GM10847 (cell line): Measurements from ENCODE around the gene PLCH2.

Source experiments
- POLR2A ChIP-seq: IDR thresholded peaks from 2 replicates; pipeline ENCODE4 v1.6.1; 2011; ENCODE audit not compliant: insufficient read length; ENCODE audit errors: extremely low read depth

PLCH2 gene

DNA sequence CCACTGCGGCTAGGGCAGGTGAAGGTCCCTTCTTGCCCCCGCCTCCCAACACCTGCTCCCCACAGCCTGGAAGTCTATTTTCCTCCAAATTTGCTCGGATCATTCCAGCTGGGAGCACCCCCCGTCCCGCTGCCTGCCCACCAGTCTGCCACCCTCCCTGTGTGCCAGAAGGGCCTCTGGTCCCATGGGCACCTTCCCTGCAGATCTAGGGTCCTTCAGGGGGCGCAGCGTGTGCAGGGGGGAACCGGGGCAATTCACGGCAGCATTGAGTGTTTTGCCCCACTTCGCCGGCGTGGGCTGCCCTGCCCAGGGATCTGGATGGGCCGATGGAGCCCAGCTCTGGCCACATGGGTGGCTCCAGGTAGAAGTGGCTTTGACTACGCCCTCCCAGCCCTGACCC, 37.4 kb upstream of the PLCH2 start:
- no peak for TF ChIP-seq POLR2A

DNA sequence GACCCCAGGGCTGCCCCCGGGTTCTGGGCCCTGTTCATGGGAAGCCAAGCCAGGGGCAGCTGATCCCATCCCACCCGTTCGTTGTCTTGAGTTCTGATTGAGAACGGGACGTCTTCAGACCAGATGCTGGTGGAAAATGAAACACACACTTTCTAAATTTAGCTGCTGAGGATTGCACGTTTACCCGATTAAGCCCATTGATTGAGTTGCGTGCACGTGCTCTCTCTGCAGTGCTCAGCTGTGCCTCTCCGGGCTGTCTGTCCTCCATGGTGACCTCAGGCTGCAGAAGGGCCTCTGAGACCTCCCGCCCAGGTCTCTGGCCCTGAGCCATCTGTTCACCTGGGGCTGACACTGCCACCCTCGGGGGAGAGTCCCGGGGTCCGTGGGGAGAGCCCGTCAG, 36.7 kb upstream of the PLCH2 start:
- TF ChIP-seq POLR2A: no peak

DNA sequence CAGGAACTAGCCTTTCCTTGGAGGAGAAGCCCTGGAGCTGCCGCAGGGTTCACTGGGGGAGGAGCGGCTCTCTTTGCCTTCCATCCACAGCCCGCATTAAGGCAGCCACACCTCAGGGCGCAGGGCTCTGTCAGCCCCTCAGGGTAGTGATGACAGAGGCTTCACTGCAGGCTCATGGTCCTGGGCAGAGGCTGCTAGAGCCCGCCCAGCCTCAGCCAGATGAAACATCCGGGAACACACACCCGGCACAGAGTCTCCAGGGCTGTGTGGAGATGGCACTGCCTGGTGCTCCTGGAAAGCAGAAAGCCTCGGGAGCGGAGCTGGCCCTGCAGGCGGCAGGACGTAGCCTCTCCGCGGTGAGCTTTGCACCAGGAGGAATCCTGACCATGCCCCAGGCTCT, 34.3 kb upstream of the PLCH2 start:
- no peak for TF ChIP-seq POLR2A

DNA sequence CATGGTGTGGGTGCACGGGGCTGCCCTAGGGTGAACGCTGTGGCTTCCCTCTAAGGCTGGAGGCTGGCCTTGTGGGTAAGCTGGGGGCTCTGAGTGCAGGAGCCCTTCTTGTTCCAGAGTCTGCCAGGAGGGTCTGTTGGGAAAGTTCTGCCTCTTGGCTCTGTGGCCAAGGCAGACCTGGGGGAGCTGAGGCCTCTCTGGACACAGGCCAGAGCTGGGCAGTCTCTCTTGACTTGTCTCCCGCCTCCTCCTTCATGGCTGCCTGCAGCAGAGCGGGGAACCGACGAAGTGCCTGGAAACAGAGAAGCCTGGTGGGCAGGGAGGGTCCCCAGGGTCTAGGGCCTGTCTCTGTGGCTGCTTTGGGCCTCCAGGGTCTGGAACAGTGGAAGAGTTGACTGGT, 33.4 kb upstream of the PLCH2 start:
- TF ChIP-seq POLR2A: no peak

DNA sequence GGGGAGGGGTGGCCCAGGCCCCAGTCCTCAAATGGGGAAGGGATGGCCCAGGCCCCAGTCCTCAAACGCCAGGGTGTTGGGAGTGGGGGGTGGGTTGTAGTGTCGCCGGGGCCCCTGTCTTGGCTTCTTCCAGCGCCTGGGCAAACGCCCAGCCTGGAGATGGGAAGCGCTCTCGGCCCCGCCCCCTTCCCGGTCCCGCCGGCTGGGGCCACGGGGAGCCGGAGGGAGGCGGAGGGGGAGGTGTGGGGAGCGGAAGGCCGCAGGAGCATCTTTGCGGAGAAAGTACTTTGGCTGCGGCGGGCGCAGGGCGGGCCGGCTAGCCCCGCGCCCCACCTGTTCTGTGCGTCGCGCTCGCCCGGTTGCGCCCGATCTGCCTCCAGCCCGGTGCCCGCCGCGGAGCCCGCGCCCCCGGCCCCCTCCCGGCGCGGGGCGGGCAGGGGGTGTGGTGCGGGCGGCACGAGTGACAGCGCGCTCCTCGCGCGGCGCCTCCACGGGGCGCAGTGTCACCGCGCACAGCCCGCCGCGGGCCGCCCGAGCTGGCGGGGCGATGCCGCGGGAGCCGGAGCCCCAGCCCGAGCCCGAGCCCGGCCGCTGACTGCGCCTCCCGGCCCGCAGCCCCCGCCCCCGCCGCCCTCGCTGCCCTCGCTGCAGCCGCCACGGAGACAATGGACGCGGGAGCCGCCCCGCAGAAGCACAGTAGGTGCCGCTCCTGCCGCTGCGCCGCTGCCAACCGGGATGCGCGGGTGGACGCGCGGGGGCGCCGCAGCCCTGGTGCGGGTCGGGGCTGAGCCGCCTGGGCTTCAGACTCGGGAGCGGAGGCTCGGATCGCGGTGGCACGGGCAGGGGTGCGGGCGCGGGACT, 32.6 kb upstream of the PLCH2 start:
- no peak for TF ChIP-seq POLR2A

DNA sequence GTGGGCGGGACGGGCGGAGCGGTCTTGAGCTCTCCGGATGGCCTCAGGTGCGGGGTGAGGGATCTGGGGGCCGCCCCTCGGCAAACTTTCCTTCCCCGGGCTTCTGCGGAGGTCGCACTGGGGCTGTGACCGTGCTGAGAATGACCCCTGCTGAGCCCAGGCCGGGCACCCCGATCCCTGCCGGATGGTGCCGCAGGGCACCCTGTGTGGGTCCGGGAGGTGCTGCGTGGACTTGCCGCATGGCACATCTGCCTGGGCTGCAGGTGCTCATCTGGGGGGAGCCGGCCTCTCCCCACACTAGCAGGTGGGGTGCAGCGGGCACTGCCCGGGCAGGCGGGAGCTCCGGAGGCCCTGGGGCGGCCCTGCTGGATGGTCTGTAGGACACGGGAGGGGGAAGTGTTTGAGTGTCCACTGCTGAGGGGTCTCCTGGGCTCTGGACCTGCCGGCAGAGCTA, 31.9 kb upstream of the PLCH2 start:
- no peak for TF ChIP-seq POLR2A

DNA sequence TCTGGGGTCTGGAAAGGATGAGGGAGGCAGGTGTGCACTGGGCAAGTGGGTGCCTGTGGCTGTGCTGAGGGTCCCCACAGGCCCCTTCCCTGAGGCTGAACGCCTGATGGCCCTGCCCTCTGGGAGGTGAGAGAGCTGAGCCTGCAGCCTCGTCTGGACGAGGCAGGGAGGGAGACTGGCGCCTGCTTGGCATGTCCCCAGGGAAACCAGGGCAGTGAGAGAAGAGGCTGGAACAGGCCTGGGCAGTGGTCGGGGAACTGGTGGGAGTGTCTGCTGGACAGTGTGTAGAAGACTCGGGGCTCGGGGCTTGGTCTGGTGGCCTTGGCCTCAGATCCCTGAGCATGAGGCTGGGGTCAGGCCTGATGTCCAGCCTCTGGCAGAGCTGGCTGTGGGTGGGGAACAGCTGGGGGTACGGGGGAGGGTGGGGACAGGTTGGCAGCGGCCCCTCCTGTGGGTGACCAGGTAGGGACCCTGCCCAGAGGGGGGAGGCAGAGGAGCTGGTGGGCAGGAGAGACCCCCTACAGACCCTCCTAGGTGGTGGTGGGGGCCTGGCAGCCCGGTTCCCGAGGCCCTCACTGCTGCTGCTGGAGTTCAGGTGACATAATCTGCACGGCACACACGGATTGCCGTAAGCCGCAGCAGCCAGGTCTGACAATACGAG, 30.8 kb upstream of the PLCH2 start:
- TF ChIP-seq POLR2A: no peak

DNA sequence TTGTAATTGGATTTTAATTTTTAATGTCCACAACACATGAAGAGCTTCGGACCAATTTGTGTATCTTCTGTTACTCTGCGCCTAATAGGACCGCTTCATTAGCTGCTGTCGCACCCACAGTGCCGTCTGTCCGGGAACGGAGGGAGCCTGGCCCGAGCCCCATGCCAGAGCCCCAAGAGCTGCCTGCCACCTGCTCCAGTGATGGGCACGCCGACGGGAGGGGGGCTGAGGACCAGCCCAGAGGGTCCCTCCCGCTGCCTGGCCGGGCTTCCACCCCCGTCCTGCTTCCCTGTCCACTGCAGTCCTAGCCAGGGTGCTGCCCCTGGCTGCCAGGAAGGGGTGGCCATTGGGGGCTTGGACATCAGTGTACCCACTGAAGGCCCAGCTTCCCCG, 30.3 kb upstream of the PLCH2 start:
- TF ChIP-seq POLR2A: no peak

DNA sequence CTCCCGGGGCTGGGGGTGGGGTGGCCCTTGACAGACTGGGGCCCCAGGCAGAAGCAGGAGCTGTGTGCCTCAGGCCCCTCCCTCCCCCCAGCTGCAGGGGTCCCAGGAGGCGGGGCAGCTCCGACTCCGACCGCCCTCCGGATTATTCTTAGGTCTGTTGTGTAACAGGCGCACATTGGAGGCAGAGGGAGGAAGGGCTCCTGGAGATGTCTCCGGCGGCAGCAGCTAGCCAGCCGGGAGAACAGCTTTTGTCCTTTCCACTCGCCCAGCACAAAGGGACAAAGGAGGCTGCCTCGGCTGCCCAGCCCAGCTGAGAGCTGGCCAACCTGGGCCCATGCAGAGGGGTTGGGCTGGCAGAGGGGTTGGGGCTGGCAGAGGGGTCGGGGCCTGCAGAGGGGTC, 29.7 kb upstream of the PLCH2 start:
- no peak for TF ChIP-seq POLR2A

DNA sequence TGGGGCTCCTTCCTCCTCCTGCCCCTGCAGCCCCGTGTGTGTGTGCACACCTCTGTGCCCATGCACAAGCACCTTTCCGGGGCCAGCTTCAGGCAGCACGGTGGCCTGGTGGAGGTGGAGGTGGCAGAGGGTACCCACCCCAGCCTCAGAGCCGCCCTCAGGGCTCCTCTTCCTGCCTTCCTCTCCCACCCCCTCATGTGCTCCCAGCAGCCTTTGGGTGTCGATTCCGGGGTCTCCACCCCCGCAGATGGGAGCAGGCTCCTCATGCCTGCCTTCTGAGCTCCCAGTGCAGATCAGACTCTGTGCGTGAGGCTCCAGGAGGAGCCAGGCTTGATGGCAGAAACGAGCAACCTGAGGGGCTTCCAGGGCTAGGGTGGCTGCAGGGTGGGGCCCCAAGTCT, 29.2 kb upstream of the PLCH2 start:
- no peak for TF ChIP-seq POLR2A

DNA sequence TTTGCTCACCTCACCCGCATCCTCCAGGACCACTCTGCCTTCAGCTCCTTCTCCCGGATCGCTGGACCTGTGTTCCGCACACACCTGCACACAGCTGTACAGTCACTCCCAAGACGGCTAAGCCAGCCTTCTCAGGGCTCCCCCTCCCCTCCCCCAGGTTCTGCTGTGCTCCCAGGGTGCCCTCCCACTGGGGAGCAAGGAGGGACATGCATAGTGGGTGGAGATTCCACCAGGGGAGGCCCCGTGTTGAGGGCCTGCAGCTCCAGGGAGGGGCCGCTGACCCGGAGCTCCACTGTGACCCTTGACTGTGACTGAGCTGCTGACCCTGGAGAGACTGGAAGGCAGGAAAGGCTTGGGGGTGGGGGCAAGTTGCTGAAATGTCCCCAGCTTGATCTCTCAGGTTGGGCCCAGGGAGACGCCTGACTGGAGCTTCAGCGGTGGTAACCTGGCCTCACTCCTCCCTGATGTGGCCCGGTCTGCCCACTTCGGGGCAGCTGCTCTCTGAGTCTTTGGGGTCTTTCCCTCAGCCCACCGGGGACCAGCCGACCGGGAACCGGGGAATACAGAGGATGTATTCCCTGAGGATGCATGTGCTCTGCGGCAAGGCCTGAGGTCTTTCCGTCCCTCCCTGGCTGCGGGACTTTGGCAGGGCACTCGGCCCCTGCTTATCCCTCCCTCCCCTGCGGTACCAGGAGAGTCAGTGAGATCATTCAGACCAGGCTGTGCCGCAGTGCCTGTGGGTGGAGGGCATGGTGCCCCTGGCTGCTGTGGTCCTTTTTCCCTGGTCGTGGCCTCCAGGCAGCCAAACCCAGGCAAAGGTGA, 28.6 kb upstream of the PLCH2 start:
- no peak for TF ChIP-seq POLR2A

DNA sequence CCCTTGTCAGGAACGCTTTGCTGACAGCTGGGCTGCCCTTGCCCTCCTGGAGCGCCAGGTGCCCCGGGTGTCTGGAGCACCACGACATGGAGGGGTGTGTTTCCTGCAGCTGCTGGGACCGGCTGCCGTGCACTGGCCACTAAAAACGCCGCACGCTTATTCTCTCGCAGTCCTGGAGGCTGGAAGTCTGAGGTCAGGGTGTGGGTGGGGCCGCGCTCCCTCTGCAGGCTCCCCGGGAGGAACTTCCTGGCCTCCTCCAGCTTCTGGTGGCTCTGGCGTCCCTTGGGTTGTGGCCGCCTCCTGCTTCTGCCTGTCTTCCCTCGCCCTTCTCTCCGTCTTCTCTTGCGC, 28.0 kb upstream of the PLCH2 start:
- no peak for TF ChIP-seq POLR2A

DNA sequence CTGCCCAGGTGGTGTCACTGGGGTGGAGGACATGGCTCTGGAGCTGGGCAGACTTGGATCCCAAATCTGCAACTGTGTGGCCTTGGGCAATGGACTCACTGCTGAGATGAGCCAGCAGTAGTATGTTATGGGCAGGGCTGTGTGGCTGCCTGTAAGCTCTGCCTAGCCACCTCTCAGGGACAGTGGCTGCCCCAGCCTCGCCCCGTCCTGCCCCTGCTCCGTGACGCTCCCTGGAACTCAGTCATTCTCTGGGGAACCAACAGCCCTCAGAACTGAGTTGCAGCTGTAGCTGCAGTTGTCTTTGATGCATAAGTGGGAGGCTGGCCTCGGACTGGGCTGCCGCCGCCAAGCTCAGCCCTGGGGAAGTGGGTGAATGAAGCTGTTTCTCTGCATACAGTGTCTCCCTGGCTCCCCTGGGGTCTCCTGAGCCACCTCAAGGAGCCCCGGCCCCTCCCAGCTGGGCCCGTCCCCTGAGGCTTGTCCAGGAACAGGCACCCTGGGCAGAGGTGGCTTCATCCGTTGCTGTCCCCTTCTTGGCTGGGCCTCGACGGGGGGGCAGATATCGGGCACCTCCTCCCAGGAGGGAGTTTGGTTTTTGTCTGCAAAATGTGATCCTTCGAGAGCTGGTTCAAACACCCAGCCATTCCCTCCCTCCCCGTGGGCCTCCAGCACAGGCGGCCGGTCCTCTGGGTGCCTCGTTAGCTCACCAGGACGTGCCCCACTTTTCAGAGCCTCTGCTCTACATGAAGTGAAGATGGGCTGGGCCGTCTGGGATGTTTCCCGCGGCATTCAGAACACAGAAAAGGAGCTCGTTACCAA, 26.2 kb upstream of the PLCH2 start:
- no peak for TF ChIP-seq POLR2A

DNA sequence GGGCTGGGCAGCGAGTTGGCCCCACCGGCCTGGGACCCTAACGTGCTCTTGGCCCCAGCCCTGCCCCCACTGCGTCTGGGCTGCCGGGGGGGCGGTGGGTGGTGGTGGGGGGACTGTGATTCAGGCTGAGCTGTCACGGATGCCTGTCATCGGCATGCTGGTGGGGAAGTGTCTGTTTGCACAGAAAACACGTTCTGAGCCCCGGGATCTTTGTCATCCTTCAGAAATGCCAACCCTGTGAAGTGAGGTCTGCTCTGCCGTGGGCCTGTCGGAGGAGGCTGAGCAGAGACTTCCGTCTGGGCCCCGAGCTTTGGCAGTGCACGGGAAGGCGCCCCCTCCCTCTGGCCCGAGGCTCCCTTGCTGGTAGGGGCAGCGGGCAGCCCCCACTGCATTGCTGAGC, 24.3 kb upstream of the PLCH2 start:
- no peak for TF ChIP-seq POLR2A
